Fibroblast of lung (primary cell): ENCODE data around the gene CD86. TPM values are rescaled to one million over a fixed set of nuclear protein-coding genes. Genes with fewer than 3 reads are reported as not detected.

Source experiments
- DNase-seq, 2 donors: peaks; one replicate each; pipeline versions ENCODE4 v3.0.0 to v3.0.0-alpha.2; 2010; ENCODE audit warnings: low read depth in 2 of 2
- H2AFZ ChIP-seq: 2 replicates; pipeline ENCODE4 v1.5.1; 2012; ENCODE audit warnings: low read length, control low read depth, inconsistent platforms
- H3K27ac ChIP-seq: 2 replicates; pipeline ENCODE4 v1.5.1; 2011; ENCODE audit warnings: low read length, control low read depth; ENCODE audit not compliant: insufficient read depth
- H3K27me3 ChIP-seq: 2 replicates; pipeline ENCODE4 v1.5.1; 2011; ENCODE audit warnings: mild to moderate bottlenecking, low read length; ENCODE audit not compliant: control insufficient read depth, insufficient read depth
- H3K36me3 ChIP-seq: 2 replicates; pipeline ENCODE4 v1.5.1; 2011; ENCODE audit warnings: low read length; ENCODE audit not compliant: control insufficient read depth, insufficient read depth
- H3K4me1 ChIP-seq: 2 replicates; pipeline ENCODE4 v1.5.1; 2011; ENCODE audit warnings: low read length; ENCODE audit not compliant: control insufficient read depth, insufficient read depth; ENCODE audit errors: extremely low read depth
- H3K4me2 ChIP-seq: 2 replicates; pipeline ENCODE4 v1.5.1; 2011; ENCODE audit warnings: low read length, control low read depth; ENCODE audit not compliant: insufficient read depth; ENCODE audit errors: extremely low read depth
- H3K4me3 ChIP-seq, 4 experiments: fragments of 200-600 bp in 1 of 4; sonication (generic) in 1 of 4; replicated peaks in 1 of 4; 2 replicates each; pipeline ENCODE4 v1.5.1; 2011 to 2016; ENCODE audit warnings: low read length in 4 of 4, low read depth in 3 of 4, mild to moderate bottlenecking in 3 of 4, control low read depth in 2 of 4, inconsistent platforms in 1 of 4, mixed read lengths in 1 of 4; ENCODE audit not compliant: insufficient read depth in 1 of 4; ENCODE audit errors: control extremely low read depth in 1 of 4
- H3K79me2 ChIP-seq: 2 replicates; pipeline ENCODE4 v1.5.1; 2012; ENCODE audit warnings: mild to moderate bottlenecking, low read length, inconsistent platforms; ENCODE audit not compliant: control insufficient read depth, insufficient read depth
- H3K9ac ChIP-seq: 2 replicates; pipeline ENCODE4 v1.5.1; 2011; ENCODE audit warnings: mild to moderate bottlenecking, low read length, control low read depth; ENCODE audit not compliant: insufficient read depth
- H3K9me3 ChIP-seq: 2 replicates; pipeline ENCODE4 v1.5.1; 2012; ENCODE audit warnings: low read depth, low read length; ENCODE audit not compliant: control insufficient read depth, insufficient read depth
- H4K20me1 ChIP-seq: 2 replicates; pipeline ENCODE4 v1.5.1; 2011; ENCODE audit warnings: low read length; ENCODE audit not compliant: control insufficient read depth, insufficient read depth; ENCODE audit errors: extremely low read depth
- EZH2 ChIP-seq: IDR thresholded peaks from 2 replicates; pipeline ENCODE4 v1.5.1; 2012; ENCODE audit warnings: low read length, control low read depth, mild to moderate bottlenecking; ENCODE audit errors: missing control alignments
- polyA plus RNA-seq, 2 donors: library from polyadenylated mRNA; depleted of rRNA in 1 of 2; stranded (reverse) in 1 of 2; unstranded in 1 of 2; fragments of >200 nt; gene quantifications; 2 replicates each; pipeline ENCODE4 v1.2.1, GENCODE V29; 2011 to 2012; ENCODE audit warnings: missing spikeins in 1 of 2
- total RNA-seq: library from RNA; depleted of rRNA; stranded (reverse); fragments of >200 nt; gene quantifications from 2 replicates; pipeline ENCODE4 v1.2.1, GENCODE V29; 2014
- TF ChIP-seq, protein P1 (sequence below), 2 donors: IDR thresholded peaks in 1 of 2; conservative IDR thresholded peaks in 1 of 2; 1 replicate in 1 of 2; 2 replicates in 1 of 2; pipeline ENCODE4 v1.5.1; 2011 to 2012; ENCODE audit warnings: low read length in 2 of 2, control low read depth in 1 of 2, inconsistent platforms in 1 of 2, low read depth in 1 of 2, mild to moderate bottlenecking in 1 of 2

Gene CD86
- total and polyA plus RNA-seq, 2 donors (not counting 1 experiment from before 2014, with no cell fraction given) = not detected

DNA sequence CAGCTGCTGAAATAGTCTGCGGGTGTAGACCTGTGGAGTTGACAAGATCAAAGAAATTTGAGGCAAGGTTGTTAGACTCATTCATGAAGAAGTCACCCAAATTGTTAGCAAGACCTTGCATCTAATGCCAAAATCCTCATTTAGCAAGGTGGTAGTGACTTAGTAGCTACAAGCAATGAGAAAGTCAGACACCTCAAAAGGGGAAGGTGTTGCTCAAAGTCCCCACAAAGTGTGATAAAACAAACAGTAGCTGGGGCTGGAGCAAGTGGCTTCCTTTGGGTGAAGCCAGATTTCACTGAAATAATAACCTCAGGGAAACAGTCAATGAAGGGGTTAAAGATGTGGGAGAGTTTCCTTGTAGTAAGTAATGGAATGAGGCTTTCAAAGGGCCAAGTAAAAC, 44.9 kb downstream of the CD86 start:
- H3K36me3 ChIP-seq = no peaks in the 10 kb centered on the region
- H3K9me3 ChIP-seq = no peaks in the 10 kb centered on the region
- H3K4me3 ChIP-seq = no peak overlapping the region
- TF ChIP-seq, protein P1, sequence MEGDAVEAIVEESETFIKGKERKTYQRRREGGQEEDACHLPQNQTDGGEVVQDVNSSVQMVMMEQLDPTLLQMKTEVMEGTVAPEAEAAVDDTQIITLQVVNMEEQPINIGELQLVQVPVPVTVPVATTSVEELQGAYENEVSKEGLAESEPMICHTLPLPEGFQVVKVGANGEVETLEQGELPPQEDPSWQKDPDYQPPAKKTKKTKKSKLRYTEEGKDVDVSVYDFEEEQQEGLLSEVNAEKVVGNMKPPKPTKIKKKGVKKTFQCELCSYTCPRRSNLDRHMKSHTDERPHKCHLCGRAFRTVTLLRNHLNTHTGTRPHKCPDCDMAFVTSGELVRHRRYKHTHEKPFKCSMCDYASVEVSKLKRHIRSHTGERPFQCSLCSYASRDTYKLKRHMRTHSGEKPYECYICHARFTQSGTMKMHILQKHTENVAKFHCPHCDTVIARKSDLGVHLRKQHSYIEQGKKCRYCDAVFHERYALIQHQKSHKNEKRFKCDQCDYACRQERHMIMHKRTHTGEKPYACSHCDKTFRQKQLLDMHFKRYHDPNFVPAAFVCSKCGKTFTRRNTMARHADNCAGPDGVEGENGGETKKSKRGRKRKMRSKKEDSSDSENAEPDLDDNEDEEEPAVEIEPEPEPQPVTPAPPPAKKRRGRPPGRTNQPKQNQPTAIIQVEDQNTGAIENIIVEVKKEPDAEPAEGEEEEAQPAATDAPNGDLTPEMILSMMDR (conservative IDR thresholded peaks at IDR 0.05 in 1 of 2, IDR thresholded peaks at IDR 0.05 in 1 of 2; ENCODE audit: low read depth in 1 of 2, low read length in 2 of 2) = no peak
- TF ChIP-seq EZH2 = no peak
- H4K20me1 ChIP-seq = no peaks in the 10 kb centered on the region
- H2AFZ ChIP-seq = no peak overlapping the region
- H3K9ac ChIP-seq = no peak overlapping the region
- no peaks in the 10 kb centered on the region for H3K27me3 ChIP-seq
- H3K4me2 ChIP-seq = no peak overlapping the region
- no peak for DNase-seq
- no peaks in the 10 kb centered on the region for H3K79me2 ChIP-seq
- H3K4me1 ChIP-seq = no peaks in the 10 kb centered on the region
- H3K27ac ChIP-seq = no peak overlapping the region

- DNase-seq = no peak
- Histone ChIP-seq H3K36me3 (no peaks in the 10 kb centered on the region), H3K27ac (no peak overlapping the region), H3K4me3 (no peak overlapping the region), H3K79me2 (no peaks in the 10 kb centered on the region), H3K4me1 (no peaks in the 10 kb centered on the region), H3K4me2 (no peak overlapping the region), H3K9ac (no peak overlapping the region), H3K9me3 (no peaks in the 10 kb centered on the region), H4K20me1 (no peaks in the 10 kb centered on the region), H3K27me3 (no peaks in the 10 kb centered on the region), H2AFZ (no peak overlapping the region)
- no peak for TF ChIP-seq EZH2
- TF ChIP-seq, protein P1 (conservative IDR thresholded peaks at IDR 0.05 in 1 of 2, IDR thresholded peaks at IDR 0.05 in 1 of 2; ENCODE audit: low read depth in 1 of 2, low read length in 2 of 2) = no peak
Observed at GRCh38 chr3:122100591-122101463, 45.7 kb downstream of the CD86 start.

DNA sequence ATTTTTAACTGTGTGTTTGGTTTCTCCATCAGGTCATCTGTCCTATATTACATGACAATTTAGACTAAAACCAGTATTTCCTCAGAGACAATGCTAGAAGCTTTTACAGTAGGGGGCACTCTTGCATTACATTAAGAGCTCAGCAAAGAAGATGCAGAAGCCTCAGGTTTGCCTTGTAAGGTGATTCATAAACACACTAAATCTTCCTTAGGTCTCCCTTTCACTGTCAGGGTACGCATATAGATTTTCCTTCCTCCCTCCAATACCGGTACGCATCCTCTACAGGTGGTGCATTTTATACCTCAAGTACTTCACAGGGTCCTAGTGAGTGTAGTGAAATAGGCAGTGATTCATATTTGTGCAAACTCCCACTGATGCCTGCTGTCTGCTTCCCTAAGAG, 46.5 kb downstream of the CD86 start:
- DNase-seq = peak; percentile 44
- Histone ChIP-seq H3K4me2 (no peak overlapping the region), H3K27ac (no peak overlapping the region), H3K36me3 (no peaks in the 10 kb centered on the region), H3K79me2 (no peaks in the 10 kb centered on the region), H3K4me3 (no peak overlapping the region), H3K9ac (no peak overlapping the region), H2AFZ (no peak overlapping the region), H3K27me3 (no peaks in the 10 kb centered on the region), H3K9me3 (no peaks in the 10 kb centered on the region), H3K4me1 (no peaks in the 10 kb centered on the region), H4K20me1 (no peaks in the 10 kb centered on the region)
- TF ChIP-seq, protein P1 (conservative IDR thresholded peaks at IDR 0.05 in 1 of 2, IDR thresholded peaks at IDR 0.05 in 1 of 2; ENCODE audit: low read depth in 1 of 2, low read length in 2 of 2) = peak; percentile 37 to 57
- no peak for TF ChIP-seq EZH2
